K562 (cell line): ENCODE data around the gene TMEM63A. TPM values are rescaled to one million over a fixed set of nuclear protein-coding genes. Genes with fewer than 3 reads are reported as not detected.

Source experiments
- CUX1 ChIP-seq: fragments of 200-800 bp; sonication (Bioruptor generic); IDR thresholded peaks from 2 replicates; pipeline ENCODE4 v1.6.1; 2016; ENCODE audit warnings: missing genetic modification characterization, missing compliant biosample characterization
- E2F5 ChIP-seq: sonication (generic); formaldehyde crosslinking; IDR thresholded peaks from 2 replicates; pipeline ENCODE4 v1.8.0; 2022; ENCODE audit warnings: mild to moderate bottlenecking, missing genetic modification reagents
- EHMT2 ChIP-seq: fragments of 450-650 bp; IDR thresholded peaks from 2 replicates; pipeline ENCODE4 v1.6.1; 2018; ENCODE audit warnings: antibody characterized with exemption
- ESRRA ChIP-seq: fragments of 450-650 bp; IDR thresholded peaks from 2 replicates; pipeline ENCODE4 v1.6.1; 2014; ENCODE audit warnings: low read depth, mild to moderate bottlenecking, moderate library complexity, borderline replicate concordance
- EZH2 ChIP-seq: IDR thresholded peaks from 2 replicates; pipeline ENCODE4 v1.6.1; 2012; ENCODE audit warnings: low read depth, mild to moderate bottlenecking, inconsistent platforms, low read length, borderline replicate concordance
- KDM4B ChIP-seq, 2 experiments: fragments of 450-650 bp in 1 of 2; sonication (generic) in 1 of 2; IDR thresholded peaks; 2 replicates each; pipeline ENCODE4 v1.6.1; 2016 to 2017; ENCODE audit warnings: borderline replicate concordance in 2 of 2, antibody characterized with exemption in 1 of 2, low read depth in 1 of 2, mild to moderate bottlenecking in 1 of 2
- KLF6 ChIP-seq: fragments of 250-450 bp; sonication (Bioruptor Pico); IDR thresholded peaks from 2 replicates; pipeline ENCODE4 v1.4.0; 2020; ENCODE audit warnings: mild to moderate bottlenecking, moderate library complexity, borderline replicate concordance
- MECOM ChIP-seq: fragments of 250-450 bp; sonication (Bioruptor Pico); IDR thresholded peaks from 2 replicates; pipeline ENCODE4 v1.8.0; 2022; ENCODE audit warnings: inconsistent platforms
- MEF2A ChIP-seq: IDR thresholded peaks from 2 replicates; pipeline ENCODE4 v1.6.1; 2011; ENCODE audit warnings: low read depth, mild to moderate bottlenecking, low read length, moderate library complexity; ENCODE audit not compliant: control insufficient read depth
- NFYB ChIP-seq: IDR thresholded peaks from 2 replicates; pipeline ENCODE4 v1.6.1; 2011; ENCODE audit warnings: mild to moderate bottlenecking, moderate library complexity; ENCODE audit not compliant: insufficient read length; ENCODE audit errors: extremely low read depth
- RAD51 ChIP-seq: fragments of 450-650 bp; IDR thresholded peaks from 2 replicates; pipeline ENCODE4 v1.7.1; 2016; ENCODE audit warnings: low read depth, mild to moderate bottlenecking, borderline replicate concordance
- RB1 ChIP-seq: fragments of 450-650 bp; IDR thresholded peaks from 2 replicates; pipeline ENCODE4 v1.6.1; 2017; ENCODE audit warnings: low read depth, mild to moderate bottlenecking
- RBM15 ChIP-seq: fragments of 200-400 bp; formaldehyde crosslinking; IDR thresholded peaks from 2 replicates; pipeline ENCODE4 v1.6.1; 2018; ENCODE audit warnings: mild to moderate bottlenecking, low read length, moderate library complexity; ENCODE audit not compliant: insufficient read depth
- SAFB ChIP-seq: fragments of 200-400 bp; formaldehyde crosslinking; IDR thresholded peaks from 2 replicates; pipeline ENCODE4 v1.6.1; 2017; ENCODE audit warnings: low read depth, low read length, borderline replicate concordance
- SETDB1 ChIP-seq: IDR thresholded peaks from one replicate; pipeline ENCODE4 v1.6.1; 2012; ENCODE audit warnings: low read length, control low read depth, inconsistent platforms
- SMAD1 ChIP-seq: fragments of 150-350 bp; IDR thresholded peaks from 2 replicates; pipeline ENCODE4 v1.6.1; 2014; ENCODE audit warnings: low read length, low read depth; ENCODE audit not compliant: partially characterized antibody
- SMARCE1 ChIP-seq: fragments of 450-650 bp; IDR thresholded peaks from 2 replicates; pipeline ENCODE4 v1.7.1; 2016; ENCODE audit warnings: mild to moderate bottlenecking
- TBP ChIP-seq: optimal IDR thresholded peaks from 2 replicates; pipeline ENCODE3; 2011; ENCODE audit warnings: low read depth, low read length, improper control_type of control experiment
- ZC3H11A ChIP-seq: IDR thresholded peaks from 2 replicates; pipeline ENCODE4 v1.6.1; 2012; ENCODE audit warnings: low read depth, low read length, improper control_type of control experiment
- ZFP1 ChIP-seq: fragments of 450-650 bp; formaldehyde crosslinking; IDR thresholded peaks from 2 replicates; pipeline ENCODE4 v1.4.0; 2020; ENCODE audit warnings: mild to moderate bottlenecking, mixed read lengths
- ZNF133 ChIP-seq: fragments of 250-450 bp; sonication (Bioruptor Pico); IDR thresholded peaks from 2 replicates; pipeline ENCODE4 v1.4.0; 2020; ENCODE audit warnings: mild to moderate bottlenecking
- ZNF146 ChIP-seq: IDR thresholded peaks from one replicate; pipeline ENCODE4 v1.6.1; 2018; ENCODE audit warnings: missing compliant biosample characterization; ENCODE audit not compliant: unreplicated experiment
- ZNF224 ChIP-seq: sonication (generic); formaldehyde crosslinking; IDR thresholded peaks from 2 replicates; pipeline ENCODE4 v1.8.0; 2022; ENCODE audit warnings: mild to moderate bottlenecking, missing genetic modification reagents
- ZNF75A ChIP-seq: fragments of 450-650 bp; formaldehyde crosslinking; IDR thresholded peaks from 2 replicates; pipeline ENCODE4 v1.4.0; 2020; ENCODE audit warnings: mild to moderate bottlenecking
- ZNF780A ChIP-seq: fragments of 250-450 bp; sonication (Bioruptor Pico); IDR thresholded peaks from 2 replicates; pipeline ENCODE4 v1.5.0; 2021; ENCODE audit warnings: mild to moderate bottlenecking
- polyA plus RNA-seq, 8 experiments: library from polyadenylated mRNA; depleted of rRNA in 4 of 8; stranded (reverse) in 5 of 8; unstranded in 3 of 8; fragments of >200 nt; fragmentation: Nextera tagmentation in 2 of 8; fragmentation: Illumina TruSeq in 1 of 8; extraction: Ambion mirVana in 2 of 8; extraction: Trizol in 1 of 8; gene quantifications; 2 replicates each; pipeline versions ENCODE4 v1.2.1 to v1.2.3, GENCODE V29; 2011 to 2014; ENCODE audit warnings: inconsistent platforms in 1 of 8, missing spikeins in 1 of 8
- total RNA-seq, 7 experiments: library from RNA; depleted of rRNA in 6 of 7; stranded (reverse); fragments of >200 nt in 6 of 7; fragmentation: Illumina TruSeq in 2 of 7; extraction: Trizol in 2 of 7; gene quantifications; 2 replicates each; pipeline versions ENCODE4 v1.2.1 to v1.2.3, GENCODE V29; 2011 to 2021; ENCODE audit warnings: low replicate concordance in 1 of 7

Gene TMEM63A
- total and polyA plus RNA-seq, 9 of the 15 experiments (the other 6 are each of a cell fraction or from before 2014, with no cell fraction given), result 2.0 to 54.6 (median 17.5) TPM

- TF ChIP-seq SAFB, result peak; percentile 47; the same call in 1 of the 2 replicates
- TF ChIP-seq RB1, result peak; percentile 88
- TF ChIP-seq SMAD1, result no peak
- TF ChIP-seq ZNF780A (CRISPR knock-in tag), result no peak
- no peak for TF ChIP-seq ZFP1 (CRISPR knock-in tag)
- TF ChIP-seq TBP, result peak; percentile 72
- TF ChIP-seq ESRRA, result peak; percentile 44; the same call in 1 of the 2 replicates
- no peak for TF ChIP-seq KLF6 (CRISPR knock-in tag)
- no peak for TF ChIP-seq RAD51
- TF ChIP-seq ZNF146 (CRISPR knock-in tag), result no peak
- TF ChIP-seq KDM4B (IDR thresholded peaks at IDR 0.05; ENCODE audit: borderline replicate concordance in 2 of 2, low read depth in 1 of 2), result peak in 1 of 2 experiments; percentile 36; a peak in 1 of 4 replicates
- TF ChIP-seq NFYB, result no peak
- TF ChIP-seq EZH2, result no peak
- TF ChIP-seq ZNF224, result 0 out of 2 replicates have a peak, but pooled peaks have one; percentile 49
- TF ChIP-seq SMARCE1, result no peak
- no peak for TF ChIP-seq ZC3H11A
- no peak for TF ChIP-seq SETDB1
- no peak for TF ChIP-seq CUX1 (CRISPR knock-in tag)
- no peak for TF ChIP-seq MEF2A
- TF ChIP-seq MECOM (CRISPR knock-in tag), result no peak
- TF ChIP-seq E2F5 (CRISPR knock-in tag), result peak; percentile 52; the same call in 1 of the 2 replicates
- TF ChIP-seq ZNF133 (CRISPR knock-in tag), result no peak
- TF ChIP-seq EHMT2, result no peak
- TF ChIP-seq ZNF75A (CRISPR knock-in tag), result no peak
- TF ChIP-seq RBM15, result no peak
Measured at GRCh38 chr1:225881959-225882693, at the start of gene TMEM63A (continued).
